Natural killer cell treated with Interleukin-12 subunit alpha and Interleukin-12 subunit beta and Interleukin-15 and Interleukin-18, amount 100 ng/mL, for 72 hours (primary cell): ENCODE measurements around the gene LRRTM1. TPM values are rescaled to one million over a fixed set of nuclear protein-coding genes. Genes with fewer than 3 reads are reported as not detected.

Experiments used
- ATAC-seq, 2 donors: fragments of 150-1000 bp; cut with Tn5 transposase in 1 of 2; sonication (Bioruptor Pico), chemical (Tn5 transposase) in 1 of 2; 2 replicates each; pipeline ENCODE4 v1.10.0; 2021
- DNase-seq: peaks from one replicate; pipeline ENCODE4 v3.0.0; 2022; ENCODE audit warnings: low spot score
- H3K27ac Mint-ChIP-seq, 2 donors: 1 replicate in 1 of 2; 2 replicates in 1 of 2; pipeline ENCODE4 v1.8.0; 2022; ENCODE audit warnings: mixed read lengths in 2 of 2, mild to moderate bottlenecking in 1 of 2, moderate library complexity in 1 of 2
- H3K27me3 Mint-ChIP-seq, 2 donors: 1 replicate in 1 of 2; 2 replicates in 1 of 2; pipeline ENCODE4 v1.8.0; 2022; ENCODE audit warnings: mixed read lengths in 2 of 2
- H3K36me3 Mint-ChIP-seq: one replicate; pipeline ENCODE4 v1.8.0; 2022; ENCODE audit warnings: mixed read lengths
- H3K4me1 Mint-ChIP-seq, 2 donors: 1 replicate in 1 of 2; 2 replicates in 1 of 2; pipeline ENCODE4 v1.8.0; 2022; ENCODE audit warnings: low read depth in 2 of 2, mixed read lengths in 2 of 2, mild to moderate bottlenecking in 1 of 2
- H3K4me3 Mint-ChIP-seq: one replicate; pipeline ENCODE4 v1.8.0; 2022; ENCODE audit warnings: mixed read lengths
- H3K9me3 Mint-ChIP-seq: 2 replicates; pipeline ENCODE4 v1.8.0; 2022; ENCODE audit warnings: mixed read lengths
- total RNA-seq, 2 donors: library from RNA; stranded (reverse); gene quantifications; one replicate each; pipeline ENCODE4 v1.2.3, GENCODE V29; 2022

The LRRTM1 gene
- total RNA-seq, 2 donors from 2014 or later = not detected

GRCh38 chr2:80324525-80324924, 20.0 kb upstream of the LRRTM1 start:
- DNase-seq = no peak
- ATAC-seq = no peak
- no peaks in the 10 kb centered on the region for H3K4me1 Mint-ChIP-seq
- H3K4me3 Mint-ChIP-seq = no peak overlapping the region
- no peaks in the 10 kb centered on the region for H3K36me3 Mint-ChIP-seq
- no peak overlapping the region for H3K27ac Mint-ChIP-seq
- H3K27me3 Mint-ChIP-seq = peaks cover 0 to 6% of the 10 kb centered on the region in 2 donors
- peaks cover 6% of the 10 kb centered on the region for H3K9me3 Mint-ChIP-seq

GRCh38 chr2:80323610-80324009, 19.1 kb upstream of the LRRTM1 start:
- H3K4me1 Mint-ChIP-seq = no peaks in the 10 kb centered on the region
- peaks cover 3% of the 10 kb centered on the region for H3K9me3 Mint-ChIP-seq
- no peak overlapping the region for H3K4me3 Mint-ChIP-seq
- no peaks in the 10 kb centered on the region for H3K36me3 Mint-ChIP-seq
- peaks cover 0 to 6% of the 10 kb centered on the region in 2 donors for H3K27me3 Mint-ChIP-seq
- ATAC-seq = no peak
- no peak for DNase-seq
- no peak overlapping the region for H3K27ac Mint-ChIP-seq

GRCh38 chr2:80322958-80323357, 18.4 kb upstream of the LRRTM1 start:
- H3K36me3 Mint-ChIP-seq = no peaks in the 10 kb centered on the region
- DNase-seq = no peak
- H3K27ac Mint-ChIP-seq = no peak overlapping the region
- H3K4me1 Mint-ChIP-seq = no peaks in the 10 kb centered on the region
- peaks cover 3% of the 10 kb centered on the region for H3K9me3 Mint-ChIP-seq
- peaks cover 0 to 6% of the 10 kb centered on the region in 2 donors for H3K27me3 Mint-ChIP-seq
- ATAC-seq = no peak
- no peak overlapping the region for H3K4me3 Mint-ChIP-seq

GRCh38 chr2:80322311-80322920, 17.9 kb upstream of the LRRTM1 start:
- no peak overlapping the region for H3K27ac Mint-ChIP-seq
- H3K4me1 Mint-ChIP-seq = no peaks in the 10 kb centered on the region
- no peak overlapping the region for H3K4me3 Mint-ChIP-seq
- DNase-seq (no peak), ATAC-seq (no peak)
- peaks cover 9% of the 10 kb centered on the region for H3K9me3 Mint-ChIP-seq
- H3K27me3 Mint-ChIP-seq = peaks cover 0 to 6% of the 10 kb centered on the region in 2 donors
- no peaks in the 10 kb centered on the region for H3K36me3 Mint-ChIP-seq

- Mint-ChIP-seq H3K36me3 (no peaks in the 10 kb centered on the region), H3K4me3 (no peak overlapping the region), H3K27ac (no peak overlapping the region), H3K9me3 (peaks cover 22% of the 10 kb centered on the region), H3K27me3 (no peaks in the 10 kb centered on the region), H3K4me1 (no peaks in the 10 kb centered on the region)
- ATAC-seq = no peak
- DNase-seq = no peak
Observed at GRCh38 chr2:80312282-80312839, 7.8 kb upstream of the LRRTM1 start.

GRCh38 chr2:80311304-80311703, 6.8 kb upstream of the LRRTM1 start:
- H3K36me3 Mint-ChIP-seq = peaks cover 3% of the 10 kb centered on the region

GRCh38 chr2:80303006-80303908, 1.3 kb downstream of the LRRTM1 start:
- no peak overlapping the region for H3K4me3 Mint-ChIP-seq

More at GRCh38 chr2:80311304-80311703, 6.8 kb upstream of the LRRTM1 start:
- Mint-ChIP-seq H3K27ac (no peak overlapping the region), H3K4me3 (no peak overlapping the region), H3K4me1 (no peaks in the 10 kb centered on the region), H3K9me3 (peaks cover 23% of the 10 kb centered on the region), H3K27me3 (peaks cover 1 to 4% of the 10 kb centered on the region in 2 donors)
- no peak for DNase-seq
- ATAC-seq = no peak

GRCh38 chr2:80302314-80303005, 2.1 kb downstream of the LRRTM1 start:
- DNase-seq = no peak
- Mint-ChIP-seq H3K4me1 (no peaks in the 10 kb centered on the region), H3K9me3 (peaks cover 7% of the 10 kb centered on the region), H3K27me3 (peaks cover 17 to 24% of the 10 kb centered on the region in 2 donors), H3K36me3 (peaks cover 5% of the 10 kb centered on the region), H3K4me3 (no peak overlapping the region), H3K27ac (no peak overlapping the region)
- ATAC-seq = no peak

More at GRCh38 chr2:80303006-80303908, 1.3 kb downstream of the LRRTM1 start:
- peak in 1 of 2 donors; percentile 32 for ATAC-seq
- Mint-ChIP-seq H3K4me1 (no peaks in the 10 kb centered on the region), H3K9me3 (peaks cover 9% of the 10 kb centered on the region), H3K27me3 (peaks cover 17 to 24% of the 10 kb centered on the region in 2 donors), H3K27ac (no peak overlapping the region), H3K36me3 (peaks cover 5% of the 10 kb centered on the region)
- no peak for DNase-seq

- ATAC-seq = no peak
- Mint-ChIP-seq H3K27me3 (peaks cover 17 to 24% of the 10 kb centered on the region in 2 donors), H3K9me3 (peaks cover 6% of the 10 kb centered on the region), H3K4me3 (no peak overlapping the region), H3K27ac (no peak overlapping the region), H3K4me1 (no peaks in the 10 kb centered on the region), H3K36me3 (peaks cover 5% of the 10 kb centered on the region)
- no peak for DNase-seq
Observed at GRCh38 chr2:80302001-80302313, 2.6 kb downstream of the LRRTM1 start.

- Mint-ChIP-seq H3K27me3 (peaks cover 15 to 16% of the 10 kb centered on the region in 2 donors), H3K4me1 (no peaks in the 10 kb centered on the region), H3K27ac (no peak overlapping the region), H3K36me3 (no peaks in the 10 kb centered on the region), H3K4me3 (no peak overlapping the region), H3K9me3 (peaks cover 3% of the 10 kb centered on the region)
- DNase-seq = no peak
- no peak for ATAC-seq
Observed at GRCh38 chr2:80300954-80301353, 3.6 kb downstream of the LRRTM1 start.

GRCh38 chr2:80300346-80300745, 4.2 kb downstream of the LRRTM1 start:
- no peaks in the 10 kb centered on the region for H3K4me1 Mint-ChIP-seq
- H3K9me3 Mint-ChIP-seq = peaks cover 4% of the 10 kb centered on the region
- ATAC-seq = no peak
- H3K4me3 Mint-ChIP-seq = no peak overlapping the region
- DNase-seq = no peak
- H3K27ac Mint-ChIP-seq = no peak overlapping the region
- H3K27me3 Mint-ChIP-seq = peaks cover 15 to 16% of the 10 kb centered on the region in 2 donors
- no peaks in the 10 kb centered on the region for H3K36me3 Mint-ChIP-seq

GRCh38 chr2:80299661-80300060, 4.9 kb downstream of the LRRTM1 start:
- Mint-ChIP-seq H3K27me3 (peaks cover 10 to 12% of the 10 kb centered on the region in 2 donors), H3K36me3 (no peaks in the 10 kb centered on the region), H3K4me1 (no peaks in the 10 kb centered on the region), H3K9me3 (peaks cover 7% of the 10 kb centered on the region), H3K4me3 (no peak overlapping the region), H3K27ac (no peak overlapping the region)
- no peak for ATAC-seq
- no peak for DNase-seq

- H3K36me3 Mint-ChIP-seq = no peaks in the 10 kb centered on the region
- H3K9me3 Mint-ChIP-seq = peaks cover 7% of the 10 kb centered on the region
Observed at GRCh38 chr2:80298954-80299353, 5.6 kb downstream of the LRRTM1 start.

More at GRCh38 chr2:80298954-80299353, 5.6 kb downstream of the LRRTM1 start:
- H3K27ac Mint-ChIP-seq = no peak overlapping the region
- H3K4me3 Mint-ChIP-seq = no peak overlapping the region
- no peak for DNase-seq
- no peaks in the 10 kb centered on the region for H3K4me1 Mint-ChIP-seq
- peaks cover 8 to 12% of the 10 kb centered on the region in 2 donors for H3K27me3 Mint-ChIP-seq
- ATAC-seq = no peak
